IMR-90 (cell line): ENCODE measurements around the gene VPS37B. TPM values are rescaled to one million over a fixed set of nuclear protein-coding genes. Genes with fewer than 3 reads are reported as not detected.

Source experiments
- ATAC-seq: fragments of 200-7000 bp; cut with Tn5 transposase; 2 replicates; pipeline ENCODE4 v1.9.1; 2020; ENCODE audit warnings: low read depth, mild to moderate bottlenecking, moderate library complexity
- BruUV-seq: library from RNA; stranded (reverse); fragments of 400-500 nt; replicated peaks from 2 replicates; lab custom pipeline; 2021; lab: Mats Ljungman, UMichigan
- CTCF ChIA-PET: fragments of 300-600 bp; formaldehyde crosslinking; extraction: SDS; loops from one replicate; lab custom pipeline; 2021; ENCODE audit warnings: antibody characterized with exemption; lab: Yijun Ruan, JAX
- POLR2A ChIA-PET: fragments of 300-600 bp; sonication (Branson Sonifier 250); formaldehyde crosslinking; loops from one replicate; lab custom pipeline; 2022; ENCODE audit warnings: antibody characterized with exemption; ENCODE audit not compliant: unreplicated experiment; lab: Charles Lee
- DNase-seq: peaks from one replicate; pipeline ENCODE4 v3.0.0; 2013
- H2AFZ ChIP-seq: replicated peaks from 2 replicates; pipeline ENCODE3; 2013; ENCODE audit warnings: low read length, mild to moderate bottlenecking; ENCODE audit not compliant: poor library complexity
- H2AK5ac ChIP-seq: 2 replicates; pipeline ENCODE4 v1.6.1; 2013; ENCODE audit warnings: low read depth, low read length, inconsistent platforms
- H2AK9ac ChIP-seq: replicated peaks from 2 replicates; pipeline ENCODE3; 2013; ENCODE audit warnings: mild to moderate bottlenecking, low read depth, low read length, moderate library complexity; ENCODE audit not compliant: poor library complexity
- H2BK120ac ChIP-seq: 2 replicates; pipeline ENCODE4 v1.6.1; 2013; ENCODE audit warnings: low read depth, low read length, inconsistent platforms
- H2BK15ac ChIP-seq: 3 replicates; pipeline ENCODE4 v1.6.1; 2013; ENCODE audit warnings: low read depth, low read length, inconsistent platforms
- H2BK20ac ChIP-seq: 2 replicates; pipeline ENCODE4 v1.6.1; 2013; ENCODE audit warnings: low read depth, mild to moderate bottlenecking, inconsistent platforms, low read length, moderate library complexity
- H2BK5ac ChIP-seq: 2 replicates; pipeline ENCODE4 v1.6.1; 2013; ENCODE audit warnings: mild to moderate bottlenecking, low read depth, low read length, inconsistent platforms; ENCODE audit not compliant: poor library complexity, severe bottlenecking
- H3K14ac ChIP-seq: replicated peaks from 2 replicates; pipeline ENCODE4 v1.6.1; 2013; ENCODE audit warnings: low read depth, low read length, inconsistent platforms
- H3K18ac ChIP-seq: 2 replicates; pipeline ENCODE4 v1.6.1; 2013; ENCODE audit warnings: low read depth, low read length, control low read depth
- H3K23ac ChIP-seq: 2 replicates; pipeline ENCODE4 v1.6.1; 2013; ENCODE audit warnings: low read depth, low read length, inconsistent platforms
- H3K27ac ChIP-seq: 2 replicates; pipeline ENCODE4 v1.5.1; 2013; ENCODE audit warnings: mild to moderate bottlenecking, control low read depth, low read length; ENCODE audit not compliant: insufficient read depth
- H3K27me3 ChIP-seq: 2 replicates; pipeline ENCODE4 v1.6.1; 2013; ENCODE audit warnings: low read length; ENCODE audit not compliant: control insufficient read depth, insufficient read depth
- H3K36me3 ChIP-seq: 2 replicates; pipeline ENCODE4 v1.6.1; 2013; ENCODE audit warnings: low read length, mixed read lengths; ENCODE audit not compliant: control insufficient read depth, insufficient read depth
- H3K4ac ChIP-seq: 2 replicates; pipeline ENCODE4 v1.6.1; 2013; ENCODE audit warnings: low read depth, low read length, inconsistent platforms
- H3K4me1 ChIP-seq: 2 replicates; pipeline ENCODE4 v1.6.1; 2013; ENCODE audit warnings: low read length, mixed read lengths; ENCODE audit not compliant: control insufficient read depth, insufficient read depth
- H3K4me2 ChIP-seq: 2 replicates; pipeline ENCODE4 v1.6.1; 2013; ENCODE audit warnings: low read depth, mild to moderate bottlenecking, control low read depth, low read length, moderate library complexity
- H3K4me3 ChIP-seq: 2 replicates; pipeline ENCODE4 v1.5.1; 2013; ENCODE audit warnings: low read depth, mild to moderate bottlenecking, control low read depth, low read length, moderate library complexity; ENCODE audit not compliant: insufficient read depth
- H3K56ac ChIP-seq: 2 replicates; pipeline ENCODE4 v1.6.1; 2013; ENCODE audit warnings: low read length, inconsistent platforms; ENCODE audit not compliant: insufficient read depth; ENCODE audit errors: extremely low read depth
- H3K79me1 ChIP-seq, 2 experiments: 2 replicates each; pipeline ENCODE4 v1.6.1; 2013; ENCODE audit warnings: low read length in 2 of 2, inconsistent platforms in 1 of 2, low read depth in 1 of 2
- H3K9ac ChIP-seq: 2 replicates; pipeline ENCODE4 v1.6.1; 2013; ENCODE audit warnings: low read depth, low read length, control low read depth
- H3K9me1 ChIP-seq: 2 replicates; pipeline ENCODE4 v1.6.1; 2013; ENCODE audit warnings: low read length, inconsistent platforms; ENCODE audit not compliant: insufficient read depth
- H3K9me3 ChIP-seq: 2 replicates; pipeline ENCODE4 v1.6.1; 2013; ENCODE audit warnings: low read length; ENCODE audit not compliant: control insufficient read depth, insufficient read depth
- H4K20me1 ChIP-seq: 2 replicates; pipeline ENCODE4 v1.6.1; 2013; ENCODE audit warnings: low read length, inconsistent platforms; ENCODE audit not compliant: insufficient read depth
- H4K5ac ChIP-seq: 2 replicates; pipeline ENCODE4 v1.6.1; 2013; ENCODE audit warnings: mild to moderate bottlenecking, low read depth, low read length, control low read depth
- H4K8ac ChIP-seq, 2 experiments: 2 replicates each; pipeline ENCODE4 v1.6.1; 2013; ENCODE audit warnings: low read depth in 2 of 2, low read length in 2 of 2, control low read depth in 1 of 2, inconsistent platforms in 1 of 2
- H4K91ac ChIP-seq: 2 replicates; pipeline ENCODE4 v1.6.1; 2013; ENCODE audit warnings: low read depth, low read length, inconsistent platforms; ENCODE audit not compliant: insufficient read depth
- RAD21 ChIP-seq: IDR thresholded peaks from 2 replicates; pipeline ENCODE4 v1.6.1; 2012; ENCODE audit warnings: low read length, improper control_type of control experiment
- WGBS, 2 experiments: methylation state at CpG; one replicate each; pipeline versions ENCODE4 v1.1.5 to v1.1.7; 2013; ENCODE audit warnings: missing lambda C conversion rate in 2 of 2; ENCODE audit not compliant: insufficient read length in 1 of 2; ENCODE audit errors: extremely low coverage in 2 of 2; 5-methylcytosine and 5-hydroxymethylcytosine counted together
- dilution Hi-C: fragments of 300-500 bp; cut with HindIII; formaldehyde crosslinking; loops from one replicate; pipeline ENCODE4 v1.14.3; 2018; ENCODE audit warnings: low sequenced_read_pairs; ENCODE audit not compliant: unreplicated experiment
- in situ Hi-C: fragments of 300-500 bp; cut with MboI; formaldehyde crosslinking; loops from 3 replicates; pipeline ENCODE4 v1.14.3; 2019; ENCODE audit warnings: low sequenced_read_pairs, inconsistent platforms, mixed read lengths
- intact Hi-C: fragments of 100-400 bp; cut with micrococcal nuclease; formaldehyde crosslinking; loops from 2 replicates; pipeline ENCODE4 v1.10.0; 2022
- polyA plus RNA-seq, 3 experiments: library from polyadenylated mRNA; depleted of rRNA; stranded (reverse); fragments of >200 nt; gene quantifications; 2 replicates each; pipeline ENCODE4 v1.2.3, GENCODE V29; 2012; ENCODE audit warnings: low replicate concordance in 1 of 3
- total RNA-seq: library from RNA; depleted of rRNA; stranded (reverse); fragments of >200 nt; gene quantifications from 2 replicates; pipeline ENCODE4 v1.2.3, GENCODE V29; 2012

Gene VPS37B
- total and polyA plus RNA-seq, 2 of the 4 experiments (the other 2 are of a cell fraction): 8.6 to 25.7 TPM

DNA sequence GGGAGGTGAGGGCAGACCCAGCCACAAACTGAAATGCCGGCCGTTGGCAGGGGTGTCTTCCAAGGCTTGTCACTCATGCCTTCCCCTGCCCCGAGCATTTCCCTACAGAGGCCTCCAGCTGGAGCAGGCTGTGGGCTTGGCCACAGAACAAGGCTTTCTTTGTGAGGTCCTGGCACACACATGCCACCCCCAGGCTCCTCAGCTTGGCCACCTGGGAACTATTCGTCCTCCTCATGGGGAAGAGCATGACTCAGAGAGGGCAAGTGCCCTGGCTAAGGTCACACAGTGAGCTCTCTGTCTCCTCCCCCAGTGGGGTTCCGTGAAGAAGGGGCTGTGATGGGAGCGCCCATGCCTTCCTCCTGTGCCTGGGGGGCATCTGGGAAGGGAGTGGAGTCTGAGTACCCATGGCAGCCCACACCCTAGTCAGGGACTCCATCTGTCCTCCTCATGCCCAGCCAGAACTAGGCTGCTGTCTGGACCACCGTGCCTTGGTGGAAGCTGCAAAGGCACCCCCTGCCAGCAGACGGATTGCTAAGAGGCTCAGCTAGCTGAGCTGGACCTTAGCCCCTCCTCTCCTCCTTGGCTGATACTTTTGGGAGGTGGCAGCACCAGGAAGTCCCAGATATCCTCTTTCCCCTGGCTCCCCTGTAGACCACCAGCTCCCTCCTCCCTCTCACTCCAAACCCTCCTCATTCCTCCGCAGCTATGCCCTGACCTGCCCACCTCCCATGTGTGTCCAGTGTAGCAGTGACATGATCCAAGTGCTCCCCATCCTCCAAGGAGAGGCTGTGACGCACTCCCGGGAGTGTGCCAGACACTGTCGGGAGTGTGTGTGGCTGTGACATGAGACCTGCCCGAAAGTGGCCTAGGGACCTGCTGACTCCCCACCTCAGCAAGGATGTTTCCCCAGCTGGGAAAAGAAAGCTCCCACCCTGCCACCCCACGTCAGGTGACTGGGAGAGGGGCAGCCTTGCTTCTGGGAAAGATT lies 49.0 kb upstream of the VPS37B start:
- H3K18ac ChIP-seq: 0 out of 2 replicates have a peak overlapping the region, but pooled peaks have one; percentile 13
- H2AK5ac ChIP-seq: peak overlapping the region; percentile 99
- TF ChIP-seq RAD21: no peak
- dilution Hi-C loops: no loop called here
- peak overlapping the region; percentile 90 for H2BK20ac ChIP-seq
- no peak overlapping the region for H3K9ac ChIP-seq
- peak; percentile 56 for DNase-seq
- peak overlapping the region in 1 of 2 experiments; percentile 41; a peak in 1 of 4 replicates for H4K8ac ChIP-seq
- H3K14ac ChIP-seq: peak overlapping the region; percentile 35; the same call in 1 of the 2 replicates
- 50% methylated on average over 1 of the region's 14 CpGs; no CpG with 5 or more reads in 1 of the 2 experiments for WGBS, 2 experiments
- peak overlapping the region; percentile 90 for H2BK120ac ChIP-seq
- no peak overlapping the region for H3K27ac ChIP-seq
- H4K91ac ChIP-seq: peak overlapping the region; percentile 70
- no peak overlapping the region for H3K4me3 ChIP-seq
- H2AK9ac ChIP-seq: peak overlapping the region; percentile 88
- ChIA-PET POLR2A (no interaction called here), CTCF (interaction anchor here (1.0 to 1.7 kb wide), 3 partner anchors 56 to 85 kb away, joined by 3 to 5 read pairs (median 4); no protein-coding TSS in a partner anchor)
- H3K23ac ChIP-seq: peak overlapping the region; percentile 54; the same call in 1 of the 2 replicates
- no TSS peak for BruUV-seq
- in situ Hi-C loops: no loop called here
- H4K20me1 ChIP-seq: no peaks in the 10 kb centered on the region
- peaks cover 43% of the 10 kb centered on the region for H3K9me1 ChIP-seq
- H3K4me2 ChIP-seq: no peak overlapping the region
- intact Hi-C loops: no loop called here
- H3K79me1 ChIP-seq: peaks cover 0 to 14% of the 10 kb centered on the region in 2 experiments; a peak in 1 of 4 replicates
- no peaks in the 10 kb centered on the region for H3K27me3 ChIP-seq
- peaks cover 22% of the 10 kb centered on the region for H3K4me1 ChIP-seq
- H2BK5ac ChIP-seq: peak overlapping the region; percentile 75
- H4K5ac ChIP-seq: peak overlapping the region; percentile 30
- H3K4ac ChIP-seq: peak overlapping the region; percentile 85
- peak overlapping the region; percentile 82 for H2AFZ ChIP-seq
- H3K56ac ChIP-seq: no peak overlapping the region
- ATAC-seq: peak; percentile 6; the same call in 1 of the 2 replicates
- no peaks in the 10 kb centered on the region for H3K36me3 ChIP-seq
- peak overlapping the region; percentile 63; the same call in 2 of the 3 replicates for H2BK15ac ChIP-seq
- no peaks in the 10 kb centered on the region for H3K9me3 ChIP-seq
